Hematopoietic multipotent progenitor cell treated with erythropoietin and hydrocortisone succinate and interleukin-3 and kit ligand, for 15 days (in vitro differentiated cells): ENCODE measurements around the gene RTF2.

Experiments
- DNase-seq: peaks from one replicate; pipeline ENCODE4 v3.0.0-alpha.2; 2015; ENCODE audit warnings: low spot score

RTF2 gene

GRCh38 chr20:56438284-56438683, 30.1 kb upstream of the RTF2 start:
- DNase-seq: no peak

- DNase-seq: no peak
Measured at GRCh38 chr20:56439771-56440291, 28.6 kb upstream of the RTF2 start.

- DNase-seq: no peak
Measured at GRCh38 chr20:56440346-56441007, 27.9 kb upstream of the RTF2 start.

DNA sequence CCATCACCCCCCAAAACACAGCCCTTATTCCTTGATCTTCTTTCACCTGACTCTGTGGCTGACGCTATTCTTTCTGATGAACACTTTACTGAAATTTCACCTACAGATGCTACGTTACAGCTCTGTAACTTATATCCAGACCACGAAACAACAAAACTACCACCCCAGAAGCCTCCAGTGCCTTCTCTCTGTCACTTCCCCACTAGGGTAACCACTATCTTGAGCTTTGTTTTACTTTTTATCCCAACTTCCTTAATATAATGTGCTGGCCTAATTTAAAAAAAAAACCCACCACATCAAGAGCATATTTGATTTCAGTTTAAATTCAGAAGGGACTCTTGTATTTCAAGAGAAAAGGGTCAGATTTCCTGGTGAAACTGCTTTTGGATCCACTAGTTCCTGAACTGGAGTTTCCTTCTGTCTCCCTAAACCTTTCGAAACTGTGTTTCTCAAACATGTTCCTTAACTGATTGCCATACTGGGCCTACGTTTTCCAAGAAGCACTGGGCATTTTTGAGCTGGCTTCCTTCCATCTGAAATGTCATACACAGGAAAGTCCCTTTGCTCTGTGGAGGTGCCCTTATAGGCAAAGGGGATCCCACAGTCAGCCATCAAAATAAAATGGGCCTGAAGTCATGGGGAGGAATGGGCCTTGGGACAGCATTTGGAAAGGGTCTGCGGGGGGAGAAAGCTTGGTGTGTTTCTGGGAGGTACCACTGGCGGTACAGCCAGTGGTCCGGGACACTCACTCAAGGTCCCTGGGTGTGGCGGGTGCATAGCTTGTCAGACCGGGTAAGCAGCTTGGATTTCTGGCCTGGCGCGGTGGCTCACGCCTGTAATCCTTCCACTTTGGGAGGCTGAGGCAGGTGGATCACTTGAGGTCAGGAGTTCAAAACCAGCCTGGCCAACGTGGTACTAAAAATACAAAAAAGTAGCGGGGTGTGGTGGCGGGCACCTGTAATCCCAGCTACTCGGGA, 25.8 kb upstream of the RTF2 start:
- no peak for DNase-seq

DNA sequence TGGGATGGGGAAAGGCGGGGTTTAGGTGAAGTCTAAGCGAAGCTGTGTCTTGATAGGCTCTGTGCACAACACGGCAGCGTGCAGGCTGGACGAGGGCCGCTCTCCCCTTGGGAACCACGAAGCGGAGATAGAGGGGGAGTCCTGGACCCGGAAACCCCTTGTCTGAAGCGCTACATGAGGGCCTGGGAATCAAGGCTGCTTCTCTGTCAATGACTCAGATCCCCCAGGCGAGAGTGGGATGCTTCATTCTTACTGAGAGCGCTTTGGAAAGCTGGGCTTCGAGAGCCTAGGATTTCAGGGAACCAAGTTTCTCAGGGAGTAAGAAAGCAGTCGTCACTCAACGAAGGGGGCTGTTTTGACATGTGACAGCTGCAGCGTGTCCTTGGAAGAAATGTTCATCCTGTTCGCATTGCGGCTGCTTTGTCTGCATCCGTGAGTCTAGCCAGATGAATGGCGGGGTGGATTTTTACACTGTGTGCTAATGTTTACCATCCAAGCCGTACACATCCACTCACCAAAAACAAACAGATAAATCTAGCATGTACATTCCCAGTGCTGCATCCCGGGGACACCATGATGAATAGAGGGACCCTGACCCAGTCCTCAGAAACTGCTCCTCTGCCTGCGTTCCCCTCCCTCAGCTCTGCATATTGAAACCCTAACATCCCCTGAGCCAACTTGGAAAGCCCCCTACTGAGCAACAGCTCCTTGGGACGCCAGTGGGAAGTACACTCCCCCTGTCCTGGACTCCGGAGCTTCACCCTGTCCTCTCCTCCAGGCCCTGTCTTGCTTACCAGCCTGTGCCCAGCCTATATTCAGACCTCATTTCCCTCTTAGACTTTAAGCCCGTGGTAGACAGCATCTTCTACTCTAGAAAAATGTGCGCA, 24.5 kb upstream of the RTF2 start:
- DNase-seq: no peak

GRCh38 chr20:56445130-56445529, 23.3 kb upstream of the RTF2 start:
- DNase-seq: no peak

GRCh38 chr20:56445540-56445939, 22.9 kb upstream of the RTF2 start:
- DNase-seq: no peak

DNA sequence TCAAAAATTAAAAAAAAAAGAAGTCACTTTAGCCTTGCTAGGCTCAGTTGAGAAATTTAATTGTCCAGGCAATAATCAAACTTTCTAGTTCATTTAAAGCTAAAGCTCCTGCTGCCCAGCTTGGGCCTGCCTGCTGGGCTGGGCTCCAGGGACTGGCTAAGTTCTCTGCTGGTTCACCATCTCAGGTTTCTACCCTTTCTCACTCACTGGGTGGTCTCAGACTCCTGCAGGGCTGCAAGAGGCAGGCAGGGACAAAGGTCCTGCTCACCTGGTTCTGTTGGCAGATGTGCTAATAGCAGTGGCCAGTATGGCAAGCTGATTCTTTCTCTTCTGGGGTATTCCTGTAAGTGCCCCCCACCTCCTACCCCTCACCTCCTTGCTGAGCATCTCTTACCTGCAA, 21.2 kb upstream of the RTF2 start:
- DNase-seq: no peak

DNA sequence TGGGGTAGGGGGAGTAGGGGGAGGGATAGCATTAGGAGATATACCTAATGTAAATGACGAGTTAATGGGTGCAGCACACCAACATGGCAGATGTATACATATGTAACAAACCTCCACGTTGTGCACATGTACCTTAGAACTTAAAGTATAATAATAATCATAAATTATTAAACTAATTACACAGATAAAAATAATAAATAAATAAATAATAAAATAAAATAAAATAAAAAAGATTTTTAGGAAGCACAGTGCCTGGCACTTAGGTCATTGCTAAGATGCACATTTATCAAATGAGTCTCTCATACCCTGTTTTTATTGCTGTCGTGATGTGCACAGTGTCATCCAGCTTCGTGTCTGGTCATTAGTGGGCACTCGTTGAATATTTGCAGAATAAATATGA, 19.0 kb upstream of the RTF2 start:
- DNase-seq: no peak

- no peak for DNase-seq
Measured at GRCh38 chr20:56451056-56451765, 17.2 kb upstream of the RTF2 start.

DNA sequence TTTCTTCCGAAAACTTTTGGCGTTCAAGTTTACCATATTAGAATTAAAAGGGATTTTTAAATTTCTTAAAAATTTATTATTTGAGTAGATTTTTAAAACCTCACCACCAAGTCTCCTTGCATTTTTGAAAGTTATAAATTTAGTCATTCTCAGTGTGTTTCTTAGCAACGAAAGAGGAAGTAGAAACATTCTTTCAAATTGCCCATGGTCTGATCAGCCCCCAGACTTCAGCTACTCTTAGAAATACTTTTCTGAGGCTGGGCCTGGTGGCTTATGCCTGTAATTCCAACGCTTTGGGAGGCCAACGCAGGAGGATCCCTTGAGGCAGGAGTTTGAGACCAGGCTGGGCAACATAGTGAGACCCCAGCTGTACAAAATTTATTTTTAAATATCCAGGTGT, 15.1 kb upstream of the RTF2 start:
- DNase-seq: no peak

DNA sequence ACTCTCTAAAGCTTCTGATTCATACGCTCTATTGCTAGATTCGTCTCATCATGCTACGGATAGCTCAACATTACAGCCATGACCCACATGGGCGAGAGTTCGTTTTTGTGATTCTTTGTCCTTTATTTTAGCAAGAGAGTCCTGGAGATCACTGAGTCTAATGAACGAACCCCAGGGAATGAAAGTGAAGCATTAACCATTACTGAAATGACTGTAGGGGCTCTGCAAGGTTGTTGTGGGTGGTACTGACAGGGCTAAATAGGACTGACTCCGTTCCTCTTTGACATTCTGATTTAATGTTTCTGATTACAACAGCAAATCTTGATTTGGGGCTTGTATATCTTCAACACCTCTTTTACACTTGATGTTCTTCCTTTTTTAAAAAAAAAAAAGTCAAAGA, 13.7 kb upstream of the RTF2 start:
- no peak for DNase-seq

- peak; percentile 11 for DNase-seq
Measured at GRCh38 chr20:56458206-56458821, 10.1 kb upstream of the RTF2 start.

GRCh38 chr20:56460459-56460858, 8.0 kb upstream of the RTF2 start:
- DNase-seq: no peak

- DNase-seq: no peak
Measured at GRCh38 chr20:56461576-56461975, 6.9 kb upstream of the RTF2 start.

GRCh38 chr20:56463428-56463827, 5.0 kb upstream of the RTF2 start:
- DNase-seq: no peak

GRCh38 chr20:56465997-56466396, 2.4 kb upstream of the RTF2 start:
- no peak for DNase-seq

GRCh38 chr20:56467968-56468315, 485 bp upstream of the RTF2 start:
- no peak for DNase-seq

GRCh38 chr20:56469077-56469449, 636 bp downstream of the RTF2 start:
- DNase-seq: peak; percentile 9

DNA sequence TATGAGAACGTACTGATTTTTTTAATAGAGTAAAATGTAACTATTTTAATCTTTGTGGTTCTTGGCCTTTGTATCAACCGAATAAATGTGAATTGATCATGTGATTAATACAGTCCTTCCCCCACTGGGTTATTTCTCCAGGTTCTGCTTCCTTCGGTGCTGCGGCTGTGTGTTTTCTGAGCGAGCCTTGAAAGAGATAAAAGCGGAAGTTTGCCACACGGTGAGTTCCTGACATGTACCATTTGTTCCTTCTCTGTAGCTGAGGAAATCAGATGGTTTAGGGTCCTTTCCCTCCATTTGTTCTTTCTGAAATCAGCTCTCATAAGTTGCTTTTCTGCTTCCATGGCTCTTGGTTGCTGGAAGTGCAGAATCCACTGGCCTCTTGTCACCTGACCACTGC, 15.5 kb downstream of the RTF2 start:
- DNase-seq: no peak

DNA sequence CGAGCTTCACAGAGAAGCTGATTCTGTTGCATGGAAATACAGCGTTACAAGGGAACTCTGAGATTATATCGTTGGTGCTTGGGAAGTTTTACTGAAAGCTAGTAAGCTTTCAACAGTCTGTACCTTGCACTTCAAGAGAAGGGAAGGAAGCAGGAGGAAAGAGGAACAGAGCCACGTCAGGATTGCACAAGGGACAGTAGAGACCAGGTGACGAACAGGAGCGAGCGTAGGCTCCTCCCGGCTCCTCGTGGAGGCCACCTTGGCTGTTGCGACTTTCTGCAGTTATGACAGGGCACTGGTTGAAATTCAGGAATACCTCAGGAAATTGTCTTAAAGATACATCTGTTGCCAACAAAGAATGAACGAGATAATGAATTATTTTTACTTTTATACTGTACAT, 18.8 kb downstream of the RTF2 start:
- no peak for DNase-seq
